ENCODE data around the gene ATG4B. TPM values are rescaled to one million over a fixed set of nuclear protein-coding genes. Genes with fewer than 3 reads are reported as not detected.
A peak's percentile ranks its signal among the peaks of the same experiment; 100 is the strongest.
"Not testable (repeated sequence)": the region's sequence is repeated elsewhere in the genome, so short reads cannot be mapped to it uniquely, and the experiment has no call there.

The ATG4B gene
- total RNA-seq: 10 to 100 TPM; 90.0 to 95.9 TPM
- long read RNA-seq, transcript ATG4B-205 (13 exons, 2,878 nt): major isoform, 30 of 79 reads
- long read RNA-seq, partial matches to known transcripts: 17 of 79 reads
- long read RNA-seq, other reads (novel, unspliced or antisense): 26 of 79 reads

DNA sequence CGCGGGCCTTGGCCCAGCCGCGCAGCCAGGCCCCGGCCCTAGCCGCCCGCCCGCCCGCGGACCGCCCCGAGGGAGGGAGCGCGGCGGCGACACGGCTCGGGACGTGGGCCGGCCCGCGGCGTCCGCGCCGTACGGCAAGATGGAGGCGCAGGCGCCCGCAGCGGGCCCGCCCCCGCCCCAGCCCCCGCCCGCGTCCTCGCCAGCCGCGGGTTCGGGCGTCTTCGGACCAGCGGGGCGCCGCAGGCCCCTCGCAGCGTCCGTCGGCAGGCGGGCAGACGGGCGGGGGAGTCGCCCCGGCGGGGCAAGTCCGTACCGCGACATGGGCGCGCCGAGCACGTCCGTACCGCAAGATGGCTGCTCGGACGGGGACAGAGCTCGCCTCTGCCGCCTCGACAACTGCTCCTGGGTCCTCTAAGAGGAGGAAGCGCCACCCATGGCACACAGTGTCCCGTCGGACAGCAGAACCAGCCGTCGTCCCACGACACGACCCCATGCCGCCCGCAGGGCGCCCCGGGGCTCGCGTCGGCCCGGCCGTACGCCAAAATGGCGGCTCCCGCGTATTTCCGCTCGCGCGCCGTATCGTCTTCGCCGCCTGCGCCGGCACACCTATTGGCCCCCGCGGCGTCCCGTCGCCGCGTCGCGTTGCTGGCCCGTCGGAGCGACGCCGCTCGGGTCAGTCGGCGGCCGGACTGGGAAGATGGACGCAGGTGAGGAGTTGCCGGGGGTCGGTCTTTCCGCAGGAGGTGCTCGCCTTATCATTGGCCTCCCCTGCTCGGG, at the start of gene ATG4B, which contains the start of gene THAP4:
Gene ATG4B (plus strand): TSS at position 676 of the 777 bp plus-strand sequence. CDS start 22 bp downstream, at position 698.
Gene THAP4 (minus strand): TSS at position 141 of the 777 bp plus-strand sequence. CDS start 141 bp downstream, outside the sequence.
- ATAC-seq (peak; percentile 84), DNase-seq (peak; percentile 82 to 90)
- intact Hi-C loops (cut with DNase I, micrococcal nuclease): no loop called here

GRCh38 chr2:241589863-241590262, 47.6 kb upstream of the ATG4B start:
- ATAC-seq; DNase-seq; intact Hi-C loops (cut with DNase I, micrococcal nuclease): not testable (repeated sequence)

GRCh38 chr2:241590496-241591455, 46.7 kb upstream of the ATG4B start:
- DNase-seq; intact Hi-C loops (cut with DNase I, micrococcal nuclease); ATAC-seq: not testable (repeated sequence)

GRCh38 chr2:241592126-241592845, 45.2 kb upstream of the ATG4B start:
- intact Hi-C loops (cut with DNase I, micrococcal nuclease): no loop called here
- no peak for ATAC-seq
- no peak for DNase-seq

DNA sequence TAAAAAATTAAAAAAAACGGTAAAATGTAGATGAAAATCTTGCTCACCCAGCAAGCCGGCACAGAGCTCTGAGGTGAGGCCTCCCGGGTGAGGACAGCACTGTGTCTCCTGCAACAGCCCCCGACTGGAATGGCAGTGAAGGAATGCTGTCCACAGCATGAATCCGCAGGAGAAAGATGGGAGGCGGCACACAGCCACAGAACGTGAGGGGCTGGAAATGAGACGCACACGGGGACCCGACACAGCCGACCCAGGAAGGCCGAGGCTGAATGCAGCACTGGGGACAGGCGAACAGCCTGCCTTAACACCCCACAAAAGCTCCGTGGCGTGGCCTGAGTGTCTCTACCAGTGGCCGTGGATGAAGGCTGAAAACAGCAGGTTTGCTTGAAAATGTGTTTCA, 44.2 kb upstream of the ATG4B start:
- no peak for DNase-seq
- intact Hi-C loops (cut with DNase I, micrococcal nuclease): no loop called here

GRCh38 chr2:241595600-241596140, 41.8 kb upstream of the ATG4B start:
- ATAC-seq: peak; percentile 46

More for the DNA sequence above, 44.2 kb upstream of the ATG4B start:
- ATAC-seq: no peak

DNA sequence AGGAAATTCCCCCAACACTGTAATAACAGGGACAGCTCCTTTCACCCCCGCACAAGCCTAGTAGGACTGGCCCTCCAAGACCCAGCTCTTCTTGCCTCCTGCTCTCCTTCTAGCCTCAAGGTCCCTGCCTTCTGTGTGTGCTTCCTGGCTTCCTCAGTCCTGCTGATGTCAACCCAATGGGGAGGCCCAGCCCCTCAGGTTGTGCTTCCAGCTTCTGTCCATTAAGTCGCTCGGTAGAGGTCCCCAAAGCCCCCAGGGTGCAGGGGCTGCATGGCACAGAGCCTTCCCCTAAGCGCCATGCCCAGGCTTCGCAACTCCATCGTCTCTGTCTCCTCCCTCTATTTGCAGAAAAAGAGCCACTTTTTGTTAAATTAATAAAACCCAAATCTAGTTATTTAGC, 39.9 kb upstream of the ATG4B start:
- DNase-seq (no peak), ATAC-seq (no peak)
- intact Hi-C loops (cut with DNase I, micrococcal nuclease): no loop called here

More at GRCh38 chr2:241595600-241596140, 41.8 kb upstream of the ATG4B start:
- no peak for DNase-seq
- intact Hi-C loops (cut with DNase I, micrococcal nuclease): no loop called here

DNA sequence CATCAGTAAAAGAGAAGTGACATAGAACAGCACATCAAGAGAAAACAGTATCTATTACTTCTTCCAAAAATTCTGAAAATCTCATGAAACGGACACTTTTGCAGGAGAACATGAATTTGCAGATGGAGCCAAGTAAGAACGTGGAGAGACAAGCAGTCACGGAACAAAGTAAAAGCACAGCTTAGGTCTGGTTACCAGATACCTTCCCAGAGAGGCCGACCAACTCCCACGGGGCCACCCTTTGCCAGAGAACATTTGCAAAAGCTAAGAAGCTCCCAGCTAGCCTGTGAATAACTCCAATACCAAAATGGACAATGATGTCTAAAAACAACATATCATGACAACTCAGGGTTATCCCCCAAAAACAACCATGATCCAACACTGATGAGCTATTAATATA, 39.4 kb upstream of the ATG4B start:
- DNase-seq (no peak), ATAC-seq (no peak)
- intact Hi-C loops (cut with DNase I, micrococcal nuclease): no loop called here

GRCh38 chr2:241598487-241598886, 39.0 kb upstream of the ATG4B start:
- peak; percentile 72 for ATAC-seq
- intact Hi-C loops (cut with DNase I, micrococcal nuclease): no loop called here
- no peak for DNase-seq

DNA sequence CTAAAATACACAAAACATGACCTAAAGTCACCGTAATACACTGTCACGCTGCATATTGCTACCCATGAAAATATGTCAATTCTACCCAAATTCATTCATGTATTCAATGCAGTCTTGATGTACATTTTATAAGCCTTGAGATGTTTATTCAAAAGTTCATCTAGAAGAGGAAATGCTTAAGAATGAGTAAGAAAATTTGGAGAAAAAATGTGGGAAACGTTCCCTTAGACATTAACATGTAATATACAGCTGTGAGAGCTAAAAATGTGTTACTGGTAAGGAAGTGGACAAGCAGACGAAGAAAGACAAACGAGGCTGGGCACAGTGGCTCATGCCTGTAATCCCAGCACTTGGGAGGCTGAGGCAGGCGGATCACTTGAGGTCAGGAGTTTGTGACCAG, 37.9 kb upstream of the ATG4B start:
- intact Hi-C loops (cut with DNase I, micrococcal nuclease): loop anchor here in 1 of 2 donors (10.0 kb wide), 1 partner anchor 85 kb away; no protein-coding TSS in a partner anchor
- DNase-seq: no peak
- ATAC-seq: no peak

DNA sequence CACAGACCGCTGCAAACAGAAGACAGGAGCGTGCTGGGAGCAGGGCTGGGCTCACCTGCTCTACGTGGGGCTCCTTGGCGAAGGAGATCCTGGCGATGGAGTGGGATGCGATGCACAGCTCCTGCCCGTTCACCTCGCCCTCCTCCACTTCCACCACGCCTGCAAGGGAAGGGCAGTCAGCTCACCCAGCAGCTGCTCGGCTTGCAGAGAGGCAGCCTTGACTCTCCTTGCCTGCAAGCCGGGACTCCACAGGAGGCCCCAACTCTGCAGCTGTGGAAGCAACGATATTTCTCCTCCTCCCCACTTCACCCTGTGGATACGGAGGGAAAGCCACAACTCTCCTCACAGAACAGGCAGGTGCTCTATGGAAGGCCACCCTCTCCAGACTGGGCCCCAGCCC, 35.7 kb upstream of the ATG4B start:
- ATAC-seq (no peak), DNase-seq (no peak)
- intact Hi-C loops (cut with DNase I, micrococcal nuclease): loop anchor here in 1 of 2 donors (10.0 kb wide), 1 partner anchor 87 kb away; no protein-coding TSS in a partner anchor

- no peak for ATAC-seq
- intact Hi-C loops (cut with DNase I, micrococcal nuclease): loop anchor here in 1 of 2 donors (10.0 kb wide), 1 partner anchor 88 kb away; no protein-coding TSS in a partner anchor
- DNase-seq: no peak
These were observed 34.8 kb upstream of the ATG4B start for GRCh38 chr2:241602720-241603119.

DNA sequence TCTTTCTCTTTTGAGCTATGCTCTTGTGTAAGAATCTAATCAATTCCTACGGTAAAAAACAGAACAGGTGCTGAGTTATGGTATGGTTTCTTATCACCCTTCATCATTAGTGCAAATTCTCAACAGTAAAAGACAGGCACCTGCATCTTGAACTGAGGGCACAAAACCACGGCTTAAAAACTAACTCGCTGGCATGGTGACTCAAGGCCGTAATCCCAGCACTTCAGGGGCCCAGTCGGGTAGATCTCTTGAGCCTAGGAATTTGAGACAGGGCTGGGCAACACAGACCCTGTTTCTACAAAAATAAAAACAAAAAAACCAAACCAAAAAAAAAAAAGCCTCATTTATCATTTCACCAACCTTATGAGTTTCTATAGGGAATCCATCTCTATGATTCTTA, 33.8 kb upstream of the ATG4B start:
- ATAC-seq: no peak
- intact Hi-C loops (cut with DNase I, micrococcal nuclease): loop anchor here in 1 of 2 donors (10.0 kb wide), 1 partner anchor 89 kb away; no protein-coding TSS in a partner anchor
- no peak for DNase-seq

DNA sequence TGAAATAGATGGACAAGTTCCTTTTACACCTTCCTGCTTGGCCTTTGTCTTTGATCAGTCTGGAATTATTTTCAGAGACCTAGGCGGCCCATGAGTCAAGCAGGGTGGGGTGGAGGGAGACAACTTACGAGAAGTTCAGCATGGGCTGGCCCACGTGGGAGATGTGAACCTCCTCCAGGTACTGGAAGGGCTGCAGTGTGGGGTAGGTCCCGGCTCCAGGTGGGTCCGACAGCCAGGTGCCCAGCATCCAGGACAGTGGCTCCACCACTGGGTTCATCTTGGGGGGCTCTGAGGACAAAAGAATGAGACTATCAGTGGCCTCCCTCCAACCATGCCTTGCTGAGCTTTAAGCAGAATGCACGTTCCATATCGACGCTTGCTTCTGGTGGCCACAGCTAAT, 31.3 kb upstream of the ATG4B start:
- DNase-seq (no peak), ATAC-seq (no peak)
- intact Hi-C loops (cut with DNase I, micrococcal nuclease): loop anchor here in 1 of 2 donors (10.0 kb wide), 1 partner anchor 91 kb away; no protein-coding TSS in a partner anchor

DNA sequence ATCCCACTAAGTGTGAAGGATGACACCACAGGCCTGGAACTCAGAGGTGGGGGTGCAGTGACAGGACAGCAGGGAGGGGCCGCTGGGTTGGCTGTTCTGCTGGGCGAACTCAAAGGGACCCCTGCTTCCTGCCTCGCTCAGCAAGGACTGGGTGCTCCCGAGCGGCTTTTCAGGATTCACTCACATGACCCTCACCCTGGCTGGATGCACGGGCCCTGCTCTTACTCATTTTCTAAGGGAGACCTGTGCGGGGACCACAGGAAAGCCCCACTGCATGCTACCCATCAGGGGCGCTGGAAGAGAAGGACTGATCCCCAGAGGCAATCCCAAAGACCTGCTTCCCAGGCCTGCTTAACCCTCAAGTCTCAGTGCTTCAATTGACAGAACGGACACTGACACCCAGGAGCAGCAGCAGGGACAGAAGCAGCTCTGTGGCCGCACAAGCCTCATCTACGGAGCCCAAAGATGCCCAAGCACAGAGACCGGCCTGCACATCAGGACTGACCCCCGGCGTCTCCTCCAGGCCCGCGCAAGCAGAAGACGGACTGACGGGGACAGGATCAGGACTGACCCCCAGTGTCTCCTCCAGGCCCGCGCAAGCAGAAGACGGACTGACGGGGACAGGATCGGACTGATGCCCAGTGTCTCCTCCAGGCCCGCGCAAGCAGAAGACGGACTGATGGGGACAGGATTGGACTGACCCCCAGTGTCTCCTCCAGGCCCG, 30.2 kb upstream of the ATG4B start:
- ATAC-seq: no peak

GRCh38 chr2:241608881-241609280, 28.6 kb upstream of the ATG4B start:
- DNase-seq (no peak), ATAC-seq (no peak)
- intact Hi-C loops (cut with DNase I, micrococcal nuclease): loop anchor here in 1 of 2 donors (10.0 kb wide), 1 partner anchor 94 kb away; no protein-coding TSS in a partner anchor

More for the DNA sequence above, 30.2 kb upstream of the ATG4B start:
- intact Hi-C loops (cut with DNase I, micrococcal nuclease): loop anchor here in 1 of 2 donors (10.0 kb wide), 1 partner anchor 93 kb away; no protein-coding TSS in a partner anchor
- no peak for DNase-seq

Measured in left colon (tissue), 2 donors.